Stimulated activated CD4-positive, alpha-beta T cell treated with anti-CD3 and anti-CD28 coated beads, TNF-alpha, amount 100 ng/mL, for 4 hours (primary cell): ENCODE data around the gene ABTB2.
"Not testable (repeated sequence)": the region's sequence is repeated elsewhere in the genome, so short reads cannot be mapped to it uniquely, and the experiment has no call there.

ENCODE experiments used
- DNase-seq, 3 experiments: peaks; one replicate each; pipeline ENCODE4 v3.0.0-alpha.2; 2020; ENCODE audit warnings: low read depth in 3 of 3

Gene ABTB2

GRCh38 chr11:34263441-34264091 is 94.2 kb downstream of the ABTB2 start:
- no peak for DNase-seq

DNA sequence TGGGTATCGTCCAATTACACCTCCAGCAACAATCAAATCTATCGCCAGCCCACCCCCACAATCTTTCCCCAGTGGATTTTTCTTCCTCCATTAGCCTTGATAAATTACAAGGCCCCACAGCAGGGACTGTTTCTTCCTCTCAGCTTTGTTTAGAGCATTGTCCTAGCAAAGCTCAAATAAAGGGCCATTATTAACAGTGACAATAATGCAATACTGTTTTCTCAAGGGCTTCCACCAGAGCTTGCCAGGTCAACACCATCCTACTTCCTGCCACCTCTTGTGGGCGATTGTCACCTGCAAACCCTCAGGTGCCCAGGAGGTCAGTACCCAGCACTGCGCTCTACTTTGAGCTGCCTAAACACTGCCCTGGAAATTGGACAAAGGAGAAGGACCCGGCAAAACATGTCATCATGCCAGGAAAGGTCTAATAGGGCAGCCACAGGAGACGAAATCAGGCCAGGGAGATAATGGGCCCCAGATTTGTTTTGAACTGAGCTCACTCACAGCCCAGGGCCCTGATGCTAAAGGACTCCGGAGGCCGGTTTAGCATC is 95.2 kb downstream of the ABTB2 start:
- DNase-seq: no peak

GRCh38 chr11:34261820-34262219 is 96.0 kb downstream of the ABTB2 start:
- no peak for DNase-seq

DNA sequence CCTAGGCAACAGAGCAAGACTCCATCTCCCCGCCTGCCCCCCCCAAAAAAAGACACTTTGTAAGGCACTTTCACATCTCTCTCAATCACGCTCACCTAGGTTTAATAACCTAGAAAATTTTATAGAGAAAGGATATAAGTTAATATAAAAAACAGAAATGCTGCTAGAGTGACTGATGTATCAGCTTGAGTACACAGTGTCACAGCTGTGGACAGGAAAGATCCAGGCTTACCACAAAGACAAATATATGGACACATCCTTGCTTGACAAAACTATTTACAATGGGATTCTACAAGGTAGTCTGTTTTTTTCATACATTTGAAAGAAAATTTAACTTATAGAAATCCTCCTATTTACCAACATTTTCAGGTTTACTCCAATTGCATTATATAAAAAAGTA is 96.7 kb downstream of the ABTB2 start:
- no peak for DNase-seq

GRCh38 chr11:34260072-34260575 is 97.7 kb downstream of the ABTB2 start:
- DNase-seq: no peak

DNA sequence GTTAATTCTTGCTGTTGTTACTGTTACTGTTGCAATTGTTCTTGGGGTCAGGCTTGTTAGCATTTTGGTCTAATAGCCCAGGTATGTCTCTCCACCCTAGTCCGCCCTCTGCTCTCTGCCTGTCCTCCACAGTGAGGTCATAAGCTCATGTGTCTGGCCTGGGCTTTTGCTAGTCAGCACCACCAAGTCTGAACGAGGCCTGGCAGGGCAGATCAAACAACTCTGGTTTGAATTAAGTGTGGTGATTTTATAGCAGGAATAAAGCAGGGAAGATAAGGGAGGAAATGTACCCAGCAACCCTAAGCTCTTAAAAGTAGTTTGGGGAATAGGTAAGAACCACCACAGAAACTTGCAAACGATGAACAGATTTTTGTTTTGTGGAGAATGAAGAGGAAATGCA is 98.7 kb downstream of the ABTB2 start:
- no peak for DNase-seq

GRCh38 chr11:34256626-34257025 is 101.2 kb downstream of the ABTB2 start:
- no peak for DNase-seq

DNA sequence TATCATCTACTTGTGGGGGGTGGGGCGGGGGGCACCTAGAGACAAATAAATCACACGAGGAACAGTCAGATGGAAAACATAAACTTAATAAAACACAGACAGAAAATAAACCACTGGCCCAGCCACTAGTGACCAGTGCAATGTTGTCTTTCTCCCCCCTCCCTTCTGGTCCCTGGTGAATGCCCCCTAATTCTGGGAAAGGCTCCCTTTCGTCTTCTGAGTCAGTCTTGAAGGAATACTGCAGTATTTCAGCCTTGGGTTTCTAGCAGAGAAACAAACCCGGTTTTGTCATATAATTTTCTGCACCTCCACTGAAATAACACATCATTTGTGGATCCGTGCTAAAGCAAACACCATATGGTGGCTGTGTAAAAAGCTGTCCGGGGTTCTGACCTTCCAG is 101.7 kb downstream of the ABTB2 start:
- no peak for DNase-seq

DNA sequence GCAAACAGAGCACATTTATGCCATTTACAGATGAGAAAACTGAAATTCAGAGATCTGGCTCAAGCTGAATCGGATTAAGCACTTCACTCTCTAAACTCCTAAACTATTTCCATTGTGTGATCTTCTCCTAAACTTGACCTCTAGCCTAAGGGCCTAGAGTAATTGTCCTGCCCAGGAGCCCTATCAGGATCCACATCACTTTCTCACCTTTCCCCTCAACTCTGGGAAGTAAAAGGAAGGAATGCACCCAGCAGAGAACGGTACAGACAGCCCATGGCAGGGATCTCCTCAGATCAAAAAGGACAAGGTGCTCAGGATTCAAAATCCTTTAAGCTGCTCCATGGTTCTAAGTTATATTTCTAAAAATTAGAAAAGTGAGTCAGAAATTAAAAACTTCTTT is 102.7 kb downstream of the ABTB2 start:
- no peak for DNase-seq

DNA sequence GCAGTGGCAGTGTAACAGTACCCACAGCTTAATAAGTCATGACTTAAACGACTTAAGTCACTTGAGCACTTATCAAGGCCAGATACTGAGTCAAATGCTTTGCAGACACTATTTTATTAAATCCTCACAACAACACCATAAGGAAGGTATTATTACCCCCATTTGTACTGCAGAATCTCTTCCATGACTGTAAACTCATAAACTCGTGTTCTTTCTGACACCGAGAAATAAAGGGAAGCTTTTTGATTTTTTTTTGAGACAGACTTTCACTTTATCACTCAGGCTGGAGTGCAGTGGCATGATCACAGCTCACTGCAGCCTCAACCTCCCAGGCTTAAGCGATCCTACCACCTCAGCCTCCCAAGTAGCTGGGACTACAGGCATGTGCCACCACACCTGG is 103.8 kb downstream of the ABTB2 start:
- DNase-seq: no peak

GRCh38 chr11:34252651-34253050 is 105.2 kb downstream of the ABTB2 start:
- no peak for DNase-seq

GRCh38 chr11:34252015-34252414 is 105.8 kb downstream of the ABTB2 start:
- no peak for DNase-seq

- DNase-seq: no peak
These were observed 106.2 kb downstream of the ABTB2 start for GRCh38 chr11:34251589-34251980.

DNA sequence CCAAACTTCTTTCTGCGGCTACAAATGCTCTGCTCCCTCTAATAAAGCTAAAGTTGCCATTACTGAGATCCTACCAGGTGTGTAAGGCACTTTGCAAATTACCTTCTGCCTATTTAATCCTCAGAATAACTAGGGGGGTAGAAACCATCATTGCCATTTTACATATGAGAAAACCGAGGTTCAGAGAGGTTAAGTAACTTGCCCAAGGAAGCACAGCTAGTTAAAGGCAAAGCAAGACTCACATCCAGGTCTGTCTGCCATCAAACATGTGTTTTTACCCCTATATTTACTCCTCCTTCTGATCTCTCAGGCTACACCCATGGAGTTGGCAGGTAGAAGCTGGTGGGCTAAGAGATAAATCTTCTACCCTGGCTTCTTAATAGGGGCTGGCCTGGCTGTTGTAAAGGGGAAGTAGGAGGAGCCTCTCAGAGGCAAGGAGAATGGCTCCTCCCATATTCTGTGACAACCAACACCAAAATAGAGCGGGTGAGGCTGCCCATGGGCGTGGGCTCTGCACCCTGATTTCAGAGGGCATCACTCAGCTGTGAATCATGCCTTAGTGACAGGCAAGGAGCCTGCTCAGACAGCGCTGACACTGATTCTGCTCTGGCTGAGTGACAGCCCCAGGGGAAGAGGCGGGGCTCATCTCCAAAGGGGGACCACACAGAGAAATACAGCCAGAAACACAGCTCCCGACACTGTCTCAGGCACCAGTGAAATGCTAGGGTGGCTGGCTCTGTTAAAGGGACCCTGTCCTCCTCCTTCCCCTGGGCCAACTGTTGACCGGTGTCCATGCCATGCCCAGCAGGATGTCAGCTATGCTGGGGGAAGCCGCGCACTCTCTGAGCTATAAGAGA is 106.8 kb downstream of the ABTB2 start:
- peak; percentile 29 to 59 (median 52) for DNase-seq

DNA sequence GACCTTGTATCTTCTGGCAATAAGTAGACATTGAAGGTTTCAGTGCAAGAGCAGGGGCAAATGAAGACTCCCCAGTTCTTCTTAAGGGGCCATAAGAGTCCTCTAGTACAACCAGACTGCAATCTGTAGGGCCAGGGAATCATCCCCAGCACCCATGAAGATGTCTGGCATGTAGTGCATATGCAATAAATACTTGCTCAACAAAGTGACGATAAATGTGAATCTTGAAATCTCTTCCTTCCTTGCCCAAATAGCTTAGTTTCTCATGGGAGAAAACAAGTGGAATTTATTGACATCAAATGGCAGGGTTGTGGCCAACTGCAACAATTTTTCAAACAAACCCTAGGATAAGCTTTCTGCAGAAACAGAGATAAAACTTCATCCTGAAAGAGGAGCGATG is 107.6 kb downstream of the ABTB2 start:
- no peak for DNase-seq

GRCh38 chr11:34249439-34249838 is 108.4 kb downstream of the ABTB2 start:
- DNase-seq: no peak

- DNase-seq: not testable (repeated sequence)
These were observed 111.3 kb downstream of the ABTB2 start for GRCh38 chr11:34246511-34246910.

GRCh38 chr11:34245041-34245440 is 112.8 kb downstream of the ABTB2 start:
- no peak for DNase-seq

DNA sequence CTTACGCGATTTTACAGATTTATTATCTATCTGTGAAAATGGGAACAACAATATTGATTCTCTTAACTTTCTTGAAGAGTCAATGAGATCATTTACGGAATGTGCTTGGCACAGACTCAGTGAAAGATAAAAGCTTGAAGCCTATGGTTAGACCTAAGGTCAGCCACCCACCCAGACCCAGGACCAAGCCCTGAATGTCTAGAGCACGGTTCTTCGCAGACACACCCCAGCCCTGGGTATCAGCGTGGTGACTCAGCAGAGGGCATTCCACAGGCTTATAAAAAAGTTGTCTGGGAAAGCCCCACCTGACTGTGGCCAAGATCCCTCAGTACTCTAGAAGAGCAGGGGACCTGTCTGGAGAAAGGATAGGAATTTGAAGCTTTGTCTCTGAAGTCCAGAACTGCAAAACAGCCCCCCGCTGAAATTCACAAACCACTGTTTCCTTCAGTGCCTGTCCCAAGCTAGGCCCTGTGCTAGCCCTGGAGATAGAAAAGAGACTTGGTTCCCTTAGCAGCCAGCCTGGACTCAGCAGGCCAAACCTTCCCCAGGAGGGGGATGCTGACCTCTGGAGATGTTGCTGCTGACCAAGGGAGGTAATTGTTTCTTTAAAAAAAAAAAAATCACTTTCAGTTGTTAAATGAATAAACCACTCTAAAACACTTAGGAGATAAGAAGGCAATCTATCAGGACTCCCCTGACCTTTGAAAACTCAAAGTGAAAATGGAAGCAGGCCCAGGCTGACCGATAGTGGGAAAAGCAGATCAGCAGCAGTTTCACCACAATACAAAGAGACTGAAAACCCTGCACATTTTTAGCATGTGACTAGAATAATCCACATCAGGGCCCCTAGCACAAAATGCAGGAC is 114.0 kb downstream of the ABTB2 start:
- no peak for DNase-seq

DNA sequence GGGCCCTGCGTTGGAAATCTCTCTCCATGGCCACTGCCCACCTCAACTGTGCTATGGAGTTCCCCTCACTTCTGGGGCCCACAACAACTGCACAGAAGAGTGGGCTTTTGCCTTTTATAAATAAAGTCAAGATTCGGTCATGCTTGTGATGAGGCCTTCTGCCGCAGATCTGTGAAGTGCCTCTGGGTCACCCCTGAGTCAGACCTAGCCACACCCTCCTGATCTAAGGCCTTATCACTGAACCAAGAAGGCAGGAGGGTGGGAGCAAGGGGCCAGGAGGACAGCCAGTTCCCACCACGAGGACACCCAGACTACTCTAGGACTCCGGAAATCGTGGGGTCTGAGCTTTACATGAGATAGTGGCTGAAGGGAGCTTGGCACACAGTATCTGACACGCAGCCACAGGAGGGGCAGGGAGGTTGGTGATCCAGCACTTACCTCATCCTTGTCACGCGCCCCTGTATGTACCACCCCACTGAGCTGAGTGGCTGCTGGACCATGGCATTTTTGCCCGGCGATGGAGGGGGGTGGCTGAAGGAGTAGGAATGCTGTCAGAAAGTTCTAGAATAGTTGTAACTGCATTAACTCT is 115.7 kb downstream of the ABTB2 start:
- no peak for DNase-seq

DNA sequence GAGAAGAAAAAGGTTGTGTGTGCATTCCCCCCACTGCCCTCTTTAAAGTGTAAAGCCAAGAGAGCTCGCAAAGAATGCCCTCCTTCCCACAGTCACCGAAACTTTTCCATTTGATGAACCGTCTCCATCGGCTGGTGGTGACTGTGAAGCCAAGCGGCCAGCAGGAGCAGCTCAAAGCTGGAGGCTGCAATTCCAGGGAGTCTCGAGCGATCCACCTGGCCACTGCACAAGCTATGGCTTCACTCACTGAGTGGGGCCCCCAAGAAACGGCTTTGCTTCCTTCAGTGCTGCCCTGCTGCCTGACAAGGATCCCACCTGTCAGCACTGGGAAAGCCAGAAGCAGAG is 117.7 kb downstream of the ABTB2 start:
- DNase-seq: no peak
